ENCODE data around the gene AAR2.

AAR2 gene

GRCh38 chr20:36279362-36279761 lies 43.1 kb downstream of the AAR2 start:
- Mint-ChIP-seq H3K4me1 (no peaks in the 10 kb centered on the region), H3K9me3 (no peaks in the 10 kb centered on the region), H3K27ac (ENCODE audit: low read depth) (no peak overlapping the region), H3K4me3 (no peak overlapping the region), H3K36me3 (ENCODE audit: insufficient read depth) (peaks cover 2% of the 10 kb centered on the region), H3K27me3 (peaks cover 70% of the 10 kb centered on the region)
- DNase-seq (ENCODE audit: low spot score in 2 of 2) (no peak), ATAC-seq (replicated peaks; ENCODE audit: extremely low read depth, poor library complexity, severe bottlenecking) (no peak)

DNA sequence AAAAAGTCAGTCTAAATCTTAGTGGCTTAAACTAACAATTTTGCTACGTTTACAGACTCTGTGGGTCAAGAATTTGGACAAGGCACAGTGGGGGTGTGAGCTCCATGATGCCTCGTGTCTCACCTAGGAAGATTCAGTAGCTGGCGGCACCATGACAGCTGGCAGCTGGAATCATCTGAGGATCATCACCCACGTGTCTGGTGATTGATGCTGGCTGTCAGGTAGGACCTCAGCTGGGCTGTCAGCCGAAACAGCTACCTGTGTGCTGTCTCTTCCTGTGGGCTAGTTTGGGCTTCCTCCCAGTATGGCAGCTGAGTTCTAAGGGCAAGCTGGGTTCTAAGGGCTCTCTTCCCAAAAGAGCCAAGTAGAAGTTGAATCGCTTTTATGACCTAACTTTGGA lies 43.5 kb downstream of the AAR2 start:
- Mint-ChIP-seq H3K9me3 (no peaks in the 10 kb centered on the region), H3K36me3 (ENCODE audit: insufficient read depth) (peaks cover 2% of the 10 kb centered on the region), H3K27ac (ENCODE audit: low read depth) (no peak overlapping the region), H3K4me1 (no peaks in the 10 kb centered on the region), H3K27me3 (peaks cover 65% of the 10 kb centered on the region), H3K4me3 (no peak overlapping the region)
- ATAC-seq (replicated peaks; ENCODE audit: extremely low read depth, poor library complexity, severe bottlenecking) (no peak), DNase-seq (ENCODE audit: low spot score in 2 of 2) (no peak)

DNA sequence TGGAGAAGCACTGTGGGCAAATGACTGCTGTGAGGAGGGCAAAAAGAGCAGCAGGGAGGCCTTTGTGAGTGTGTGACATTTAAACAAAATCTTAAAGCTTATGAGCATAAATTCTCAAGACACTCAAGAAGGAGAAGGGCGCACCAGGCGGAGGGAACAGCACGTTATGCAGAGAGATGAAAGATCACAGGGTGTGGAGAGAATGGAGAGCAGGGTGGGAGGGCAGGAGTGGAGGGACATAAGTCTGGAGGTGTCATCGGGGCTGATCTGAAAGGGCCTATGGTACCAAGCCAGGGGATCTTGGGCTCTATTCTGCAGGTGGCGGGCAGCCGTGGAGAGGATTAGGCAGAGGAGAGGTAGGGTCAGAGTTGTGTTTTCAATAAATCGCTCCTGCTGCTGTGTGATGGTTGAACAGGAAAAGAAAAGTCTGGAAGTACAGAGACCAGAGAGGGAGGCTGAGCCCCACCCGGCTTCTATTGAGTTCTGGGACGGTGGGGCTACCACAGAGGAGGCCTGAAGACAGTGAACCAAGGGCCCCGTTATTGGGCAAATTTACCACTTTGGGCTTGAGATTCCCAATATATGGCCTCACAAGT lies 45.6 kb downstream of the AAR2 start:
- Mint-ChIP-seq H3K36me3 (ENCODE audit: insufficient read depth) (peaks cover 2% of the 10 kb centered on the region), H3K27ac (ENCODE audit: low read depth) (no peak overlapping the region), H3K4me1 (no peaks in the 10 kb centered on the region), H3K9me3 (no peaks in the 10 kb centered on the region), H3K4me3 (no peak overlapping the region), H3K27me3 (peaks cover 64% of the 10 kb centered on the region)
- ATAC-seq (replicated peaks; ENCODE audit: extremely low read depth, poor library complexity, severe bottlenecking) (no peak), DNase-seq (ENCODE audit: low spot score in 2 of 2) (no peak)

- Mint-ChIP-seq H3K27me3 (peaks cover 78% of the 10 kb centered on the region), H3K27ac (ENCODE audit: low read depth) (no peak overlapping the region), H3K4me3 (no peak overlapping the region), H3K4me1 (no peaks in the 10 kb centered on the region), H3K9me3 (no peaks in the 10 kb centered on the region), H3K36me3 (ENCODE audit: insufficient read depth) (peaks cover 2% of the 10 kb centered on the region)
- ATAC-seq (replicated peaks; ENCODE audit: extremely low read depth, poor library complexity, severe bottlenecking) (no peak), DNase-seq (ENCODE audit: low spot score in 2 of 2) (no peak)
Observed at GRCh38 chr20:36284751-36285150, 48.5 kb downstream of the AAR2 start.

GRCh38 chr20:36285746-36286447 lies 49.6 kb downstream of the AAR2 start:
- Mint-ChIP-seq H3K9me3 (no peaks in the 10 kb centered on the region), H3K4me1 (no peaks in the 10 kb centered on the region), H3K27me3 (peaks cover 73% of the 10 kb centered on the region), H3K36me3 (ENCODE audit: insufficient read depth) (peaks cover 2% of the 10 kb centered on the region), H3K27ac (ENCODE audit: low read depth) (no peak overlapping the region), H3K4me3 (no peak overlapping the region)
- ATAC-seq (replicated peaks; ENCODE audit: extremely low read depth, poor library complexity, severe bottlenecking) = no peak
- no peak for DNase-seq (ENCODE audit: low spot score in 2 of 2)

GRCh38 chr20:36297656-36298055 lies 61.4 kb downstream of the AAR2 start:
- no peaks in the 10 kb centered on the region for H3K9me3 Mint-ChIP-seq
- DNase-seq (ENCODE audit: low spot score in 2 of 2) = no peak
- H3K4me1 Mint-ChIP-seq = no peaks in the 10 kb centered on the region
- no peak overlapping the region for H3K4me3 Mint-ChIP-seq
- H3K36me3 Mint-ChIP-seq (ENCODE audit: insufficient read depth) = no peaks in the 10 kb centered on the region
- H3K27ac Mint-ChIP-seq (ENCODE audit: low read depth) = no peak overlapping the region
- ATAC-seq (replicated peaks; ENCODE audit: extremely low read depth, poor library complexity, severe bottlenecking) = no peak
- peaks cover 77% of the 10 kb centered on the region for H3K27me3 Mint-ChIP-seq

DNA sequence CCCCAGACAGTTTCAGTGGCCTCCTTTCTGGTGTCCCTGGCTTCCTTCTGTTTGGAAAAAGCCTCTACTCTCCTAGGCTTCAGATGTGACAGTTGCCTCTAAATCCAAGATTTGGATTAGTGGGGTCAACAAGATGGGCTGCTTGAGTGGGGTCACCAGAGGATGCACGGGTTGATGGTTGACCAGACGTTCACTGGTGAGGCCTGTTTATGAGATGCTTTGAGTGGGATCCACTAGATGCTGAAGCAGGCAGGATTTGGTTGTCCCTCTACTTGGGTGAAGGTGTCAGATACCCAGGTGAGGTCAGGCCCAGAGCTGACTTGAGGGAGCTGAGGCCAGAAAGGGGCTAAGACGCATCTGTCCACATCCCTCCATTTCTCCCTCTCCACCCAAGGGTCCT lies 61.8 kb downstream of the AAR2 start:
- ATAC-seq (replicated peaks; ENCODE audit: extremely low read depth, poor library complexity, severe bottlenecking) (no peak), DNase-seq (ENCODE audit: low spot score in 2 of 2) (no peak)
- H3K27me3 Mint-ChIP-seq = peaks cover 80% of the 10 kb centered on the region
- no peak overlapping the region for H3K4me3 Mint-ChIP-seq
- H3K27ac Mint-ChIP-seq (ENCODE audit: low read depth) = no peak overlapping the region
- no peaks in the 10 kb centered on the region for H3K4me1 Mint-ChIP-seq
- no peaks in the 10 kb centered on the region for H3K9me3 Mint-ChIP-seq
- H3K36me3 Mint-ChIP-seq (ENCODE audit: insufficient read depth) = no peaks in the 10 kb centered on the region

GRCh38 chr20:36298795-36299339 lies 62.6 kb downstream of the AAR2 start:
- Mint-ChIP-seq H3K9me3 (no peaks in the 10 kb centered on the region), H3K27ac (ENCODE audit: low read depth) (no peak overlapping the region), H3K4me3 (no peak overlapping the region), H3K4me1 (no peaks in the 10 kb centered on the region), H3K36me3 (ENCODE audit: insufficient read depth) (peaks cover 2% of the 10 kb centered on the region), H3K27me3 (peaks cover 88% of the 10 kb centered on the region)
- no peak for ATAC-seq (replicated peaks; ENCODE audit: extremely low read depth, poor library complexity, severe bottlenecking)
- no peak for DNase-seq (ENCODE audit: low spot score in 2 of 2)

- H3K27ac Mint-ChIP-seq (ENCODE audit: low read depth) = no peak overlapping the region
- ATAC-seq (replicated peaks; ENCODE audit: extremely low read depth, poor library complexity, severe bottlenecking) = no peak
- no peak for DNase-seq (ENCODE audit: low spot score in 2 of 2)
- H3K4me3 Mint-ChIP-seq = no peak overlapping the region
- H3K36me3 Mint-ChIP-seq (ENCODE audit: insufficient read depth) = peaks cover 2% of the 10 kb centered on the region
- peaks cover 94% of the 10 kb centered on the region for H3K27me3 Mint-ChIP-seq
- H3K9me3 Mint-ChIP-seq = no peaks in the 10 kb centered on the region
- H3K4me1 Mint-ChIP-seq = no peaks in the 10 kb centered on the region
Observed at GRCh38 chr20:36299459-36299858, 63.2 kb downstream of the AAR2 start.

- no peak overlapping the region for H3K4me3 Mint-ChIP-seq
- peaks cover 88% of the 10 kb centered on the region for H3K27me3 Mint-ChIP-seq
- no peak for DNase-seq (ENCODE audit: low spot score in 2 of 2)
- H3K9me3 Mint-ChIP-seq = no peaks in the 10 kb centered on the region
- ATAC-seq (replicated peaks; ENCODE audit: extremely low read depth, poor library complexity, severe bottlenecking) = no peak
- peaks cover 2% of the 10 kb centered on the region for H3K36me3 Mint-ChIP-seq (ENCODE audit: insufficient read depth)
- no peaks in the 10 kb centered on the region for H3K4me1 Mint-ChIP-seq
- H3K27ac Mint-ChIP-seq (ENCODE audit: low read depth) = no peak overlapping the region
Observed at GRCh38 chr20:36301359-36302119, 65.3 kb downstream of the AAR2 start.

DNA sequence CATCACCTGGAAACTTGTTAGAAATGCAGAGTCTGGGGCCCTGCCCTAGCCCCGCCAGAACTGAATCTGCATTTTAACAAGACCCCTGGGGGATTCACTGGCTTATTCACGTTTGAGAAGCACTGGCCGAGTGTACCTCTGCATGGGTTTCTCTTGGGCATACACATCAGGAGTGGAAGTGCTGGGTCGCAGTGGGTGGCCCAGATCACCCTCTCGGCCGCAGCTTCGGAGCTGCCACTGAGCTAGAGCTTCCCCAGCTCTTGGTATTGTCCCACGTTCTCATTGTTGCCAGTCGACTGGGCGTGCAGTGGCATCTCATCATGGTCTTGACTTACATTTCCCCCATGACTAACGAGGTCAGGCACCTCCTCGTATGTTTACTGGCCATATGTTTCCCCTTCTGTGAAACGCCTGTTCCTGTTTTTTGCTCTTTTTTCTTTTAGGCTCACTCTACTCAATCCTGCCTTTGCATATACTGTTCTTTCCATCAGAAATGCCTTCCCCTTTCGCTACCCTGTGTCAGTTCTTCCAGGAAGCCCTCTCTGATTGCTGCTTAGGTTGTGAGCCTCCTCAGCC lies 66.8 kb downstream of the AAR2 start:
- H3K4me3 Mint-ChIP-seq = no peak overlapping the region
- H3K36me3 Mint-ChIP-seq (ENCODE audit: insufficient read depth) = peaks cover 2% of the 10 kb centered on the region
- no peak for DNase-seq (ENCODE audit: low spot score in 2 of 2)
- H3K27me3 Mint-ChIP-seq = peaks cover 84% of the 10 kb centered on the region
- no peak overlapping the region for H3K27ac Mint-ChIP-seq (ENCODE audit: low read depth)
- no peaks in the 10 kb centered on the region for H3K4me1 Mint-ChIP-seq
- ATAC-seq (replicated peaks; ENCODE audit: extremely low read depth, poor library complexity, severe bottlenecking) = no peak
- no peaks in the 10 kb centered on the region for H3K9me3 Mint-ChIP-seq

DNA sequence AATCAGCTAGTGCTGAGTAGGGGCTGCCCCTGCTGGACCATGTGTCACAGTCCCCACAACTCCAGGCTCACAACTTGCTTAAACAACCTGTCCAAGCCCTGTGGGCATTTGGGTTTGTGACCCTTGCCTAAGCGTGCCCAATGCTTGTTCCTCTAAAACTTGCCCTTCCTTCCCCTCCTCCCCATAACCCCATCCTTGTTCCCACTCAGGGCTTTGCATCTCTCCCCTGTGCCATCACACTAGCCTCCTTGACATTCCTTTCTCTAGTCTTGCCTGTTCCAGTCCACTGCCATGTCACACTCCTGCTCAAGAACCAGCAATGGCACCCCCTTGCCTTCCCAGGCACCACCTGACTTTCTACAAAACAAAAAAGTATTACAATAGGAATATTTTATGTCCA lies 67.6 kb downstream of the AAR2 start:
- no peaks in the 10 kb centered on the region for H3K4me1 Mint-ChIP-seq
- DNase-seq (ENCODE audit: low spot score in 2 of 2) (no peak), ATAC-seq (replicated peaks; ENCODE audit: extremely low read depth, poor library complexity, severe bottlenecking) (no peak)
- H3K4me3 Mint-ChIP-seq = no peak overlapping the region
- H3K27me3 Mint-ChIP-seq = peaks cover 84% of the 10 kb centered on the region
- H3K27ac Mint-ChIP-seq (ENCODE audit: low read depth) = no peak overlapping the region
- H3K9me3 Mint-ChIP-seq = no peaks in the 10 kb centered on the region
- H3K36me3 Mint-ChIP-seq (ENCODE audit: insufficient read depth) = peaks cover 2% of the 10 kb centered on the region
